Retinal pigment epithelial cell (primary cell): ENCODE data around the gene FAM174B.

Source experiments
- DNase-seq: peaks from one replicate; pipeline ENCODE4 v3.0.0-alpha.2; 2010; ENCODE audit warnings: low read depth
- H3K4me3 ChIP-seq: 2 replicates; pipeline ENCODE4 v1.5.1; 2011; ENCODE audit warnings: mild to moderate bottlenecking, low read length, control low read depth, moderate library complexity
- CTCF ChIP-seq: conservative IDR thresholded peaks from 2 replicates; pipeline ENCODE4 v1.5.1; 2011; ENCODE audit warnings: low read depth, low read length, control low read depth, inconsistent platforms

FAM174B gene

GRCh38 chr15:92601592-92602266, 53.8 kb downstream of the FAM174B start:
- TF ChIP-seq CTCF, result no peak
- no peak overlapping the region for H3K4me3 ChIP-seq
- no peak for DNase-seq

GRCh38 chr15:92600856-92601255, 54.7 kb downstream of the FAM174B start:
- H3K4me3 ChIP-seq, result no peak overlapping the region
- DNase-seq, result no peak
- no peak for TF ChIP-seq CTCF

GRCh38 chr15:92599394-92599970, 56.1 kb downstream of the FAM174B start:
- H3K4me3 ChIP-seq, result no peak overlapping the region
- peak; percentile 32 for DNase-seq
- TF ChIP-seq CTCF, result no peak

GRCh38 chr15:92597548-92597947, 58.0 kb downstream of the FAM174B start:
- peak; percentile 25 for DNase-seq
- no peak for TF ChIP-seq CTCF

GRCh38 chr15:92596623-92597022, 59.0 kb downstream of the FAM174B start:
- no peak for TF ChIP-seq CTCF
- DNase-seq, result no peak
- H3K4me3 ChIP-seq, result no peak overlapping the region

More at GRCh38 chr15:92597548-92597947, 58.0 kb downstream of the FAM174B start:
- no peak overlapping the region for H3K4me3 ChIP-seq

GRCh38 chr15:92595506-92596381, 59.8 kb downstream of the FAM174B start:
- no peak for DNase-seq
- peak; percentile 5 for TF ChIP-seq CTCF
- H3K4me3 ChIP-seq, result no peak overlapping the region
